Bronchial smooth muscle cell (primary cell): ENCODE results near the gene LGALS16. TPM values are rescaled to one million over a fixed set of nuclear protein-coding genes. Genes with fewer than 3 reads are reported as not detected.

Source experiments
- total RNA-seq: library from RNA; depleted of rRNA; stranded (reverse); fragments of >200 nt; gene quantifications from 2 replicates; pipeline ENCODE4 v1.2.1, GENCODE V29; 2014

LGALS16 gene, protein sequence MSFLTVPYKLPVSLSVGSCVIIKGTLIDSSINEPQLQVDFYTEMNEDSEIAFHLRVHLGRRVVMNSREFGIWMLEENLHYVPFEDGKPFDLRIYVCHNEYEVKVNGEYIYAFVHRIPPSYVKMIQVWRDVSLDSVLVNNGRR
- total RNA-seq: not detected in 2 replicates

DNA sequence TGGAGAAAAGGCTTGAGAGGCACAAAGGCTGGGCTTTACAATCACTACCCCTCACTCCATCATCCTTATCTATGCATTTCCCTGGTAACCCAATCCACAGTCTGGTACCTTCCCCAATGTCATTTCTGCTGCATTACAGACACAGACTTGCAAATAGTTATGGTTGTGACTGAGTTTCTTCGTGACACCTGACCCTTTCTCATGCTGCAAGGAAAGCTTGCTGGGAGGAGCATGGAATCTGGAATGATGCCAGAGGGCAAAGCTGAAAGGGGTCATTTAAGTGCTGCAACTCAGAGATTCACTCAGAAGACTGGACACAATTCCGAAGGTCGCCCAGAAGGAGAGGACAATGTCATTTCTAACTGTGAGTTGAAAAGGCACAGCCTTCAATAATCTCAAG lies at the start of gene LGALS16:
Gene LGALS16, plus strand, starts transcription at position 301 of the 400 bp plus-strand sequence. Its CDS starts 49 bp downstream, at position 350.

GRCh38 chr19:39704181-39705044 lies 48.7 kb downstream of the LGALS16 start, which contains the start of gene LGALS14:
Gene LGALS14, plus strand, starts transcription at chr19:39704481. Its CDS starts 48 bp downstream, at chr19:39704529.

Other genes starting within 250 kb of the LGALS16 start
- gene ZFP36, start 249.1 kb upstream of the LGALS16 start, total RNA-seq: 2.4 and 3.0 TPM in 2 replicates
- gene PLEKHG2, start 243.2 kb upstream of the LGALS16 start, total RNA-seq: 11.0 and 23.0 TPM in 2 replicates
- gene RPS16, start 220.0 kb upstream of the LGALS16 start, total RNA-seq: 96.1 and 102 TPM in 2 replicates
- 70.6 and 85.5 TPM in 2 replicates for gene SUPT5H, start 210.3 kb upstream of the LGALS16 start, total RNA-seq
- 37.1 and 46.2 TPM in 2 replicates for gene TIMM50, start 175.1 kb upstream of the LGALS16 start, total RNA-seq
- gene DLL3, start 157.0 kb upstream of the LGALS16 start, total RNA-seq: under 0.01 and 0.16 TPM in 2 replicates
- not detected in 2 replicates for gene SELENOV, start 140.8 kb upstream of the LGALS16 start, total RNA-seq
- 2.1 and 3.8 TPM in 2 replicates for gene EID2B, start 123.1 kb upstream of the LGALS16 start, total RNA-seq
- gene EID2, start 115.8 kb upstream of the LGALS16 start, total RNA-seq: 6.7 and 13.6 TPM in 2 replicates
- gene LGALS13, start 53.4 kb upstream of the LGALS16 start, total RNA-seq: not detected in 2 replicates
- not detected in 2 replicates for gene LGALS14, start 48.6 kb downstream of the LGALS16 start, total RNA-seq
- gene CLC, start 82.1 kb downstream of the LGALS16 start, total RNA-seq: not detected in 2 replicates
- gene LEUTX, start 122.9 kb downstream of the LGALS16 start, total RNA-seq: not detected in 2 replicates
- gene DYRK1B, start 178.2 kb downstream of the LGALS16 start, total RNA-seq: 15.0 and 15.4 TPM in 2 replicates
- gene FBL, start 190.5 kb downstream of the LGALS16 start, total RNA-seq: 209 and 258 TPM in 2 replicates